ENCODE data around the gene CGRRF1. TPM values are rescaled to one million over a fixed set of nuclear protein-coding genes. Genes with fewer than 3 reads are reported as not detected.

Gene CGRRF1
- total and polyA plus RNA-seq, 7 donors: 14.1 to 41.9 (median 21.6) TPM

GRCh38 chr14:54481695-54482094 lies 28.0 kb upstream of the CGRRF1 start:
- H3K4me1 ChIP-seq: peaks cover 9% of the 10 kb centered on the region
- H3K9me3 ChIP-seq: no peaks in the 10 kb centered on the region
- TF ChIP-seq CTCF (IDR thresholded peaks at IDR 0.05): no peak
- 90 to 93% (median 91%) methylated on average over 2 of the region's 2 CpGs for WGBS, 3 donors
- no peak overlapping the region for H3K4me3 ChIP-seq
- H3K36me3 ChIP-seq (ENCODE audit: insufficient read depth in 1 of 2, low read depth in 1 of 2): peaks cover 4 to 69% of the 10 kb centered on the region in 2 donors
- DNase-seq: no peak
- intact Hi-C loops (cut with DNase I): loop anchor here in 1 of 2 donors (5.0 kb wide), 1 partner anchor 39 kb away; the partner anchor contains the start of gene CNIH1
- H3K27ac ChIP-seq: no peak overlapping the region
- no peak for ATAC-seq
- H3K27me3 ChIP-seq (ENCODE audit: insufficient read depth in 3 of 3, low read length in 2 of 3): no peaks in the 10 kb centered on the region

GRCh38 chr14:54483073-54483745 lies 26.5 kb upstream of the CGRRF1 start:
- Histone ChIP-seq H3K36me3 (ENCODE audit: insufficient read depth in 1 of 2, low read depth in 1 of 2) (peaks cover 4 to 54% of the 10 kb centered on the region in 2 donors), H3K27ac (no peak overlapping the region), H3K4me1 (peaks cover 22% of the 10 kb centered on the region), H3K9me3 (no peaks in the 10 kb centered on the region), H3K27me3 (ENCODE audit: insufficient read depth in 3 of 3, low read length in 2 of 3) (no peaks in the 10 kb centered on the region), H3K4me3 (no peak overlapping the region)
- ATAC-seq (peak in 1 of 4 donors; percentile 41), DNase-seq (no peak)
- WGBS, 3 donors: 76 to 83% (median 81%) methylated on average over 8 of the region's 8 CpGs
- intact Hi-C loops (cut with DNase I): loop anchor here in 1 of 2 donors (5.0 kb wide), 1 partner anchor 41 kb away; the partner anchor contains the start of gene CNIH1
- TF ChIP-seq CTCF (IDR thresholded peaks at IDR 0.05): no peak

GRCh38 chr14:54483846-54484245 lies 25.9 kb upstream of the CGRRF1 start:
- no peak for DNase-seq
- peaks cover 4 to 48% of the 10 kb centered on the region in 2 donors for H3K36me3 ChIP-seq (ENCODE audit: insufficient read depth in 1 of 2, low read depth in 1 of 2)
- H3K4me3 ChIP-seq: no peak overlapping the region
- ATAC-seq: no peak
- peaks cover 21% of the 10 kb centered on the region for H3K4me1 ChIP-seq
- TF ChIP-seq CTCF (IDR thresholded peaks at IDR 0.05): no peak
- intact Hi-C loops (cut with DNase I): loop anchor here in 1 of 2 donors (5.0 kb wide), 1 partner anchor 42 kb away; the partner anchor contains the start of gene CNIH1
- no peak overlapping the region for H3K27ac ChIP-seq
- H3K9me3 ChIP-seq: no peaks in the 10 kb centered on the region
- H3K27me3 ChIP-seq (ENCODE audit: insufficient read depth in 3 of 3, low read length in 2 of 3): no peaks in the 10 kb centered on the region

GRCh38 chr14:54486685-54487084 lies 23.0 kb upstream of the CGRRF1 start:
- ATAC-seq: no peak
- 89 to 95% (median 91%) methylated on average over 1 of the region's 1 CpG for WGBS, 3 donors
- H3K4me1 ChIP-seq: peaks cover 15% of the 10 kb centered on the region
- no peaks in the 10 kb centered on the region for H3K9me3 ChIP-seq
- DNase-seq: no peak
- no peak for TF ChIP-seq CTCF (IDR thresholded peaks at IDR 0.05)
- H3K4me3 ChIP-seq: no peak overlapping the region
- H3K36me3 ChIP-seq (ENCODE audit: insufficient read depth in 1 of 2, low read depth in 1 of 2): peaks cover 4 to 21% of the 10 kb centered on the region in 2 donors
- H3K27ac ChIP-seq: no peak overlapping the region
- no peaks in the 10 kb centered on the region for H3K27me3 ChIP-seq (ENCODE audit: insufficient read depth in 3 of 3, low read length in 2 of 3)
- intact Hi-C loops (cut with DNase I): no loop called here

All from psoas muscle (tissue), 8 donors.